ENCODE results near the gene RASL10B. TPM values are rescaled to one million over a fixed set of nuclear protein-coding genes. Genes with fewer than 3 reads are reported as not detected.

The RASL10B gene
- polyA plus RNA-seq, 1 donor from 2014 or later = 10.7 TPM

DNA sequence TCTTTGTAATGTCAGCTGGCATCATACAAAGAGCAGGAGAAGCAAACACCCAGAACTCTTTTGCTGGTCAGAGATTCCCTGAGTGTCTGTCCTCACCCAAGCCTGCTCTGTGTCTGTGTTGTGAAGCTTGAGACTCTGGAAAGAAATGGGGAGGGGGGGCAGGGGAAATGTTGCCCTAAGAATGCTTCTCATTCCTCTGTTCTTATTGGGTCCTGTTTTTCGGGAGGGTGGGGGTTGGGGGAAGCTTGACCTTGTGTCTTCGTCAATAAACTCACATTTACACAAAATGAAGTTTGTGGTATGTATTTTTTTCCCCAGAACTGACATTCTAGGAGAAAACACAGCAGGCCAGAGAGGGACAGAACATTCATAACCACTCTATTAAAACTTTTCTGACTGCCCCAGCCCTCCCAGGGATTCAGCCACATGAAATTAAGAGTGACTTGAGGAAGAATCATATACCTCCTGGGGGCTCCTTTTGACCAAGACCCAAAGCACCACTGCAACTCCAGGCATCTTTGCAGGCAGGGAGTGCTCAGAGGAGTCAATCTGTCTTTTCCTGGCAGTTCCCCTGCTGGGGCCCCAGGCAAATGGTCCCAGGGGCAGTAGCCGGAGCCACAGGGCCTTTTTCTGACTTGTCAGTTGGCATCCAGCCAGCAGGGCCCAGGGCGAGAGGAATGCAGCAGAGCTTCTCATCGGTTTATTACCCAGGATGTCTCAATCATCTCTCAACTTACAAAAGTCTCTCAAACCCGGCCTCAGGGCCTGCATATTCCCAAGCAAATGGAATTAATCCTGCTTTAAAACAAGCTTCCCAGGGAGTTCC, 5.1 kb upstream of the RASL10B start:
- no peaks in the 10 kb centered on the region for H3K9me2 ChIP-seq (ENCODE audit: insufficient read depth, low read length)
- H3K4me3 ChIP-seq (ENCODE audit: low read length) = no peak overlapping the region
- H3K79me2 ChIP-seq (replicated peaks; ENCODE audit: insufficient read depth, low read length) = no peaks in the 10 kb centered on the region
- no peak overlapping the region for H2AFZ ChIP-seq (ENCODE audit: low read depth, low read length)
- H3K4me2 ChIP-seq (ENCODE audit: low read length) = no peak overlapping the region
- no peaks in the 10 kb centered on the region for H3K36me3 ChIP-seq (ENCODE audit: insufficient read depth, low read length)
- no peak overlapping the region for H3K9ac ChIP-seq (ENCODE audit: low read length)
- no peaks in the 10 kb centered on the region for H3F3A ChIP-seq (ENCODE audit: insufficient read depth, low read length, poor library complexity, severe bottlenecking)
- H3K27me3 ChIP-seq (ENCODE audit: insufficient read depth, low read depth, low read length) = no peaks in the 10 kb centered on the region
- H4K20me1 ChIP-seq (ENCODE audit: insufficient read depth) = no peaks in the 10 kb centered on the region
- H3K27ac ChIP-seq (ENCODE audit: low read length) = no peak overlapping the region
- TF ChIP-seq EP300 (conservative IDR thresholded peaks at IDR 0.05; ENCODE audit: poor library complexity, severe bottlenecking) (no peak), EZH2 (IDR thresholded peaks at IDR 0.05; ENCODE audit: borderline replicate concordance, insufficient read depth, low read length, poor library complexity, severe bottlenecking) (no peak), SMC3 (conservative IDR thresholded peaks at IDR 0.05; ENCODE audit: poor library complexity) (no peak)
- H3K9me3 ChIP-seq (ENCODE audit: low read length) = no peaks in the 10 kb centered on the region

DNA sequence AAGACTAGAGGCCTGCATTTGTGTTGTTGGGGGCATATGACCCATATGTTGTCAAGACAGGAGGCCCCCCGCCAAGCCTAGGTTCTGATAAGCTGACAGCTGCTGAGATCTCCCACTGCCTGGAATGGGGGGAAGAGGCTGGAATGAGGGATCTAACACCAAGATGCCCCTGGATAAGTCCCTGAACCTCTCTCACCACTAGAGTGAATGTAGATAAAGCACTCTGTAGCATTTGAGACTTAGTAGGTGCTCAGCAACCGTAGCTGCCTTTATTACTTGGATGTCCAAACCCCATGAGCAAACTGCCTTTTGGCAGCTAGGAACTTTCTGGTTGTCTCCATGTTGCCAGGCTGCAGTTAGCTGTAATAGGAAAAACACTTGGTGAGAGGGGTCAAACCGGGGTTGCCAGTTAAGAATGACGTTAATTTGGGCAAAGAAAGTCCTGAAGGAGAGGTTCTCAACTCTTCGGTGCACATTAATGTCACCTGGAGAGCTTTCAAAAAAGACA, 4.4 kb upstream of the RASL10B start:
- H3K9ac ChIP-seq (ENCODE audit: low read length) = no peak overlapping the region
- no peak overlapping the region for H2AFZ ChIP-seq (ENCODE audit: low read depth, low read length)
- H3K79me2 ChIP-seq (replicated peaks; ENCODE audit: insufficient read depth, low read length) = no peaks in the 10 kb centered on the region
- no peak overlapping the region for H3K4me3 ChIP-seq (ENCODE audit: low read length)
- no peaks in the 10 kb centered on the region for H3K9me3 ChIP-seq (ENCODE audit: low read length)
- no peaks in the 10 kb centered on the region for H3F3A ChIP-seq (ENCODE audit: insufficient read depth, low read length, poor library complexity, severe bottlenecking)
- no peak overlapping the region for H3K4me2 ChIP-seq (ENCODE audit: low read length)
- TF ChIP-seq EP300 (conservative IDR thresholded peaks at IDR 0.05; ENCODE audit: poor library complexity, severe bottlenecking) = no peak
- no peak for TF ChIP-seq POLR2AphosphoS5 (IDR thresholded peaks at IDR 0.05)
- no peaks in the 10 kb centered on the region for H3K36me3 ChIP-seq (ENCODE audit: insufficient read depth, low read length)
- no peaks in the 10 kb centered on the region for H3K27me3 ChIP-seq (ENCODE audit: insufficient read depth, low read depth, low read length)
- no peak overlapping the region for H3K27ac ChIP-seq (ENCODE audit: low read length)
- H4K20me1 ChIP-seq (ENCODE audit: insufficient read depth) = no peaks in the 10 kb centered on the region
- no peaks in the 10 kb centered on the region for H3K9me2 ChIP-seq (ENCODE audit: insufficient read depth, low read length)

DNA sequence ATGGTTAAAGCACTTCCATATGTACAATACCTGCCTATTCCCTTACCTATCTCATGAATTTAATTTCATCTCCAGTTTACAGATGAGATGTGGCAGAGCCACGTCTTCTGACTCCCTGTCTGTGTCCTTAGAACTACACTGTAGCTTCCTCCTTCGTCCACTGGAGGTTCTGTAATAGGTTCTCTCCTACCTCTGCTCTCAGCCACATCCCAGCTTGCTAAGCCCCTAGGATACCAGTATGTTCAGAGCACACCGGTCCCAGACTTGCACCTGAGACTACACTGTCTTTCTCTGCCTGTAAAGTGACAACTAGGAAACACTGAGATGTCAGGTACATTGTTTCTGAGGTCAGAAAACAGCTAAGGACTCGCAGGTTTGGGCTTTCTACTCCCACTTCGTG, 3.8 kb upstream of the RASL10B start:
- H3K4me3 ChIP-seq (ENCODE audit: low read length) = no peak overlapping the region
- H4K20me1 ChIP-seq (ENCODE audit: insufficient read depth) = no peaks in the 10 kb centered on the region
- H3K27ac ChIP-seq (ENCODE audit: low read length) = no peak overlapping the region
- H2AFZ ChIP-seq (ENCODE audit: low read depth, low read length) = no peak overlapping the region
- H3K36me3 ChIP-seq (ENCODE audit: insufficient read depth, low read length) = no peaks in the 10 kb centered on the region
- no peak overlapping the region for H3K4me2 ChIP-seq (ENCODE audit: low read length)
- H3F3A ChIP-seq (ENCODE audit: insufficient read depth, low read length, poor library complexity, severe bottlenecking) = no peaks in the 10 kb centered on the region
- TF ChIP-seq RAD21 (conservative IDR thresholded peaks at IDR 0.05) = no peak
- TF ChIP-seq EP300 (conservative IDR thresholded peaks at IDR 0.05; ENCODE audit: poor library complexity, severe bottlenecking) = no peak
- no peaks in the 10 kb centered on the region for H3K79me2 ChIP-seq (replicated peaks; ENCODE audit: insufficient read depth, low read length)
- H3K9ac ChIP-seq (ENCODE audit: low read length) = no peak overlapping the region
- H3K27me3 ChIP-seq (ENCODE audit: insufficient read depth, low read depth, low read length) = no peaks in the 10 kb centered on the region
- H3K9me3 ChIP-seq (ENCODE audit: low read length) = no peaks in the 10 kb centered on the region
- H3K9me2 ChIP-seq (ENCODE audit: insufficient read depth, low read length) = no peaks in the 10 kb centered on the region

DNA sequence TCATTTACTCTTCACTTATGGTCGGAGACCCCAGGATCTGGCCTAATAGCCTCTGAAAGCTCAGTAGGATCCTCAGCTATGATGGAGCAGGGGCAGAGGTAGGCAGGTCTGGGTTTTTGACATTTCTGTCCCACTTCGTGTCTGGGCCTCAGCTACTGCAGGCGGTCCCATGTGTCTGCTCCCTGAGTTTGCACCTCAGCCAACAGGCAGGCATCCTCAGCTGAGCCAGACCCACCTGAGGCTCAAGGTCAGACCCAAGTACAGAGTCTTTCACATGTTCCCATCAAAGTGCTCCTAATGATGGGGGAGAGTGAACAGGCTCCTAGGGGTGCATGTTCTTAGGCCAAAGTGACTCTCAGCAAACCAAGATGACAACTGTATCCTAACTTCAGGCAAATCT, 2.9 kb upstream of the RASL10B start:
- Histone ChIP-seq H3K27ac (ENCODE audit: low read length) (no peak overlapping the region), H4K20me1 (ENCODE audit: insufficient read depth) (no peaks in the 10 kb centered on the region), H3K9me3 (ENCODE audit: low read length) (no peaks in the 10 kb centered on the region), H3K36me3 (ENCODE audit: insufficient read depth, low read length) (no peaks in the 10 kb centered on the region), H3K79me2 (replicated peaks; ENCODE audit: insufficient read depth, low read length) (no peaks in the 10 kb centered on the region), H3K4me3 (ENCODE audit: low read length) (no peak overlapping the region), H2AFZ (ENCODE audit: low read depth, low read length) (no peak overlapping the region), H3K27me3 (ENCODE audit: insufficient read depth, low read depth, low read length) (no peaks in the 10 kb centered on the region), H3F3A (ENCODE audit: insufficient read depth, low read length, poor library complexity, severe bottlenecking) (no peaks in the 10 kb centered on the region), H3K4me2 (ENCODE audit: low read length) (no peak overlapping the region), H3K9ac (ENCODE audit: low read length) (no peak overlapping the region), H3K9me2 (ENCODE audit: insufficient read depth, low read length) (no peaks in the 10 kb centered on the region)
- peak; percentile 8 for TF ChIP-seq POLR2AphosphoS5 (IDR thresholded peaks at IDR 0.05)
- no peak for TF ChIP-seq EZH2 (IDR thresholded peaks at IDR 0.05; ENCODE audit: borderline replicate concordance, insufficient read depth, low read length, poor library complexity, severe bottlenecking)

Data from neural cell (in vitro differentiated cells).